ENCODE results near the gene HIPK2.

Gene HIPK2

GRCh38 chr7:139534096-139534495 is 243.7 kb downstream of the HIPK2 start:
- DNase-seq (ENCODE audit: low read depth) = no peak

GRCh38 chr7:139532636-139533155 is 245.1 kb downstream of the HIPK2 start:
- DNase-seq (ENCODE audit: low read depth) = no peak

- DNase-seq (ENCODE audit: low read depth) = no peak
Measured at GRCh38 chr7:139531094-139531493, 246.7 kb downstream of the HIPK2 start.

- no peak for DNase-seq (ENCODE audit: low read depth)
Measured at GRCh38 chr7:139526578-139527544, 250.9 kb downstream of the HIPK2 start.

GRCh38 chr7:139525750-139526149 is 252.0 kb downstream of the HIPK2 start:
- DNase-seq (ENCODE audit: low read depth) = no peak

- no peak for DNase-seq (ENCODE audit: low read depth)
Measured at GRCh38 chr7:139525239-139525638, 252.6 kb downstream of the HIPK2 start.

- DNase-seq (ENCODE audit: low read depth) = no peak
Measured at GRCh38 chr7:139523968-139524815, 253.6 kb downstream of the HIPK2 start.

- no peak for DNase-seq (ENCODE audit: low read depth)
Measured at GRCh38 chr7:139523199-139523941, 254.4 kb downstream of the HIPK2 start, which contains the start of gene CLEC2L. Gene CLEC2L, plus strand, starts transcription at chr7:139523685. Its CDS starts 243 bp downstream, at chr7:139523928.

- no peak for DNase-seq (ENCODE audit: low read depth)
Measured at GRCh38 chr7:139522830-139523198, 255.0 kb downstream of the HIPK2 start.

- DNase-seq (ENCODE audit: low read depth) = no peak
Measured at GRCh38 chr7:139521439-139521838, 256.4 kb downstream of the HIPK2 start.

GRCh38 chr7:139515266-139515665 is 262.5 kb downstream of the HIPK2 start:
- no peak for DNase-seq (ENCODE audit: low read depth)
